Naive thymus-derived CD4-positive, alpha-beta T cell (primary cell): Measurements from ENCODE around the gene KIN. TPM values are rescaled to one million over a fixed set of nuclear protein-coding genes. Genes with fewer than 3 reads are reported as not detected.
"Not testable (repeated sequence)": the region's sequence is repeated elsewhere in the genome, so short reads cannot be mapped to it uniquely, and the experiment has no call there.

Source experiments
- ATAC-seq: fragments of 150-1000 bp; cut with Tn5 transposase; 2 replicates; pipeline ENCODE4 v1.10.0; 2021; ENCODE audit warnings: mild to moderate bottlenecking, moderate library complexity
- CTCF ChIA-PET: fragments of 350-600 bp; sonication (Branson Sonifier 250); formaldehyde crosslinking; loops from one replicate; lab custom pipeline; 2021; ENCODE audit warnings: antibody characterized with exemption; lab: Charles Lee
- POLR2A ChIA-PET: fragments of 350-600 bp; sonication (Branson Sonifier 250); formaldehyde crosslinking; loops from one replicate; lab custom pipeline; 2021; ENCODE audit warnings: antibody characterized with exemption, inconsistent platforms; lab: Charles Lee
- DNase-seq, 9 donors: peaks; one replicate each; pipeline versions ENCODE4 v3.0.0 to v3.0.0-alpha.2; 2020 to 2022; ENCODE audit warnings: mixed read lengths in 1 of 9
- H3K27ac ChIP-seq: one replicate; pipeline ENCODE4 v1.7.0; 2013; ENCODE audit warnings: mild to moderate bottlenecking, low read depth, low read length, moderate library complexity
- H3K27me3 ChIP-seq, 2 donors: one replicate each; pipeline ENCODE4 v1.7.0; 2013; ENCODE audit warnings: low read length in 2 of 2, mild to moderate bottlenecking in 2 of 2, moderate library complexity in 2 of 2; ENCODE audit not compliant: control insufficient read depth in 2 of 2, insufficient read depth in 2 of 2
- H3K36me3 ChIP-seq, 3 experiments: 1 replicate in 2 of 3; 2 replicates in 1 of 3; pipeline ENCODE4 v1.7.0; 2013; ENCODE audit warnings: low read length in 3 of 3, mild to moderate bottlenecking in 3 of 3, moderate library complexity in 1 of 3; ENCODE audit not compliant: insufficient read depth in 3 of 3, control insufficient read depth in 2 of 3
- H3K4me1 ChIP-seq, 2 donors: one replicate each; pipeline ENCODE4 v1.7.0; 2013; ENCODE audit warnings: low read length in 2 of 2, mild to moderate bottlenecking in 2 of 2, moderate library complexity in 1 of 2; ENCODE audit not compliant: control insufficient read depth in 2 of 2, insufficient read depth in 2 of 2
- H3K4me3 ChIP-seq: 2 replicates; pipeline ENCODE4 v1.7.0; 2013; ENCODE audit warnings: mild to moderate bottlenecking, low read length
- H3K9me3 ChIP-seq, 3 experiments: 1 replicate in 2 of 3; 2 replicates in 1 of 3; pipeline ENCODE4 v1.7.0; 2013; ENCODE audit warnings: low read length in 3 of 3; ENCODE audit not compliant: control insufficient read depth in 2 of 3
- H3K27ac Mint-ChIP-seq, 9 donors: one replicate each; pipeline ENCODE4 v1.8.0; 2020 to 2022; ENCODE audit warnings: mixed read lengths in 9 of 9, mild to moderate bottlenecking in 8 of 9, moderate library complexity in 5 of 9, inconsistent platforms in 2 of 9
- H3K27me3 Mint-ChIP-seq, 5 donors: one replicate each; pipeline ENCODE4 v1.8.0; 2021 to 2022; ENCODE audit warnings: mixed read lengths in 5 of 5, mild to moderate bottlenecking in 1 of 5
- H3K36me3 Mint-ChIP-seq, 5 donors: one replicate each; pipeline ENCODE4 v1.8.0; 2020 to 2022; ENCODE audit warnings: mixed read lengths in 5 of 5, mild to moderate bottlenecking in 3 of 5, inconsistent platforms in 1 of 5
- H3K4me1 Mint-ChIP-seq, 7 donors: one replicate each; pipeline ENCODE4 v1.8.0; 2020 to 2022; ENCODE audit warnings: mixed read lengths in 7 of 7, mild to moderate bottlenecking in 3 of 7, inconsistent platforms in 1 of 7
- H3K4me3 Mint-ChIP-seq, 10 donors: one replicate each; pipeline ENCODE4 v1.8.0; 2020 to 2022; ENCODE audit warnings: mild to moderate bottlenecking in 10 of 10, mixed read lengths in 10 of 10, moderate library complexity in 6 of 10, inconsistent platforms in 2 of 10
- H3K9me3 Mint-ChIP-seq, 11 donors: one replicate each; pipeline ENCODE4 v1.8.0; 2020 to 2022; ENCODE audit warnings: mixed read lengths in 11 of 11, mild to moderate bottlenecking in 4 of 11, inconsistent platforms in 1 of 11, moderate library complexity in 1 of 11
- intact Hi-C, 2 donors: fragments of 100-400 bp; cut with micrococcal nuclease; formaldehyde crosslinking; loops; one replicate each; pipeline ENCODE4 v1.15.1; 2023
- polyA plus RNA-seq, 2 donors: library from polyadenylated mRNA; unstranded; fragments of 300-500 nt; fragmentation: Illumina TruSeq; gene quantifications; one replicate each; pipeline ENCODE4 v1.2.3, GENCODE V29; 2021
- total RNA-seq, 6 experiments: library from RNA in 5 of 6; stranded (reverse) in 5 of 6; gene quantifications; 1 replicate in 5 of 6; 2 replicates in 1 of 6; pipeline ENCODE4 v1.2.3 and lab custom pipeline; 2021 to 2026

Gene KIN
- total and polyA plus RNA-seq, 7 experiments from 2014 or later, result 3.5 to 18.4 (median 8.7) TPM

DNA sequence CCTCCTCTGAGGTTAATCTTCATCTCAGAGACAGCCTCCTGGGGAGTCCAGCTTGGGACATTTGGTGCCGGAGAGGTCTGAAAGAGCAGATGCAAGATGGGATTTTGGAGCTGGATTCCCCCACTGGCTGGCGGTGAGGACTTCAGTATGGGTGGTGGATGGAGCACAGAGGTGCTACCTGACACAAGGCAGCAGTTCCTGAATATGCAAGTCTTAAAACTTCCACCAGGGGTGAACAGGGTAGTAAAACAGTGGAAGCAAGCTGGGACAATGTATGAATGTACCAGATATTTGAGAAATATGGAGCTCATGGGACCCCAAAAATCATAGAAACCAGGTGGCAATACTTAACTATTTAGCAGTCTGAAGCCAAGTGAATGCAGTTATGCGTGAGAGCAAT, 25.7 kb upstream of the KIN start:
- Histone ChIP-seq H3K4me1 (no peaks in the 10 kb centered on the region), H3K9me3 (no peaks in the 10 kb centered on the region), H3K27me3 (no peaks in the 10 kb centered on the region), H3K36me3 (peaks cover 0 to 2% (median 0%) of the 10 kb centered on the region in 3 experiments), H3K27ac (no peak overlapping the region), H3K4me3 (no peak overlapping the region)
- intact Hi-C loops, result loop anchor here (10.0 kb wide), 2 partner anchors 241 to 521 kb away; partner anchors contain the start of gene GATA3 (in 1 of the 2)
- DNase-seq (no peak), ATAC-seq (no peak)
- peaks cover 0 to 34% (median 0%) of the 10 kb centered on the region in 5 donors for H3K27me3 Mint-ChIP-seq
- peaks cover 5 to 22% (median 16%) of the 10 kb centered on the region in 7 donors for H3K4me1 Mint-ChIP-seq
- peak overlapping the region in 1 of 9 donors; percentile 38 for H3K27ac Mint-ChIP-seq
- no peak overlapping the region for H3K4me3 Mint-ChIP-seq
- ChIA-PET CTCF (no interaction called here), POLR2A (interaction anchor here (0.7 to 0.9 kb wide), 2 partner anchors 22 to 25 kb away, joined by 3 read pairs; partner anchors contain the start of genes ATP5F1C and KIN)
- no peaks in the 10 kb centered on the region for H3K9me3 Mint-ChIP-seq
- H3K36me3 Mint-ChIP-seq, result peaks cover 0 to 4% (median 0%) of the 10 kb centered on the region in 5 donors

DNA sequence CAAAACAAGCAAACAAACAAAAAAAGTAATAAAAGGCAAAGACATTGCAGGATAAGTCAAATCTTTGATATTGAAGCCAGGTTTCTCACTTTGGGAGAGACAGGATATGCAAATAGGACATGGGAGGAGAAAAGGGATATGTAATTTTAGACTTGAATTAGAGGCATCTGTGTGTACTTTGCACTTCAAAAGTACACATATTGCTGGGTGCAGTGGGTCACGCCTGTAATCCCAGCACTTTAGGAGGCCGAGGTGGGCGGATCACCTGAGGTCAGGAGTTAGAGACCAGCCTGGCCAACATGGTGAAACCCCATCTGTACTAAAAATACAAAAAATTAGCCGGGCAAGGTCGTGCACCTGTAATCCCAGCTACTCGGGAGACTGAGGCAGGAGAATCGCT, 23.9 kb upstream of the KIN start:
- H3K27me3 ChIP-seq, ATAC-seq, H3K27ac ChIP-seq, H3K4me3 Mint-ChIP-seq, H3K4me1 Mint-ChIP-seq, DNase-seq, H3K4me3 ChIP-seq, H3K9me3 ChIP-seq, H3K27ac Mint-ChIP-seq, POLR2A ChIA-PET, CTCF ChIA-PET, H3K36me3 Mint-ChIP-seq, H3K4me1 ChIP-seq, H3K9me3 Mint-ChIP-seq: not testable (repeated sequence)
- H3K27me3 Mint-ChIP-seq, result peaks cover 0 to 21% (median 0%) of the 10 kb centered on the region in 5 donors
- peaks cover 0 to 11% (median 1%) of the 10 kb centered on the region in 3 experiments for H3K36me3 ChIP-seq
- intact Hi-C loops, result loop anchor here (10.0 kb wide), 2 partner anchors 243 to 523 kb away; partner anchors contain the start of gene GATA3 (in 1 of the 2)

DNA sequence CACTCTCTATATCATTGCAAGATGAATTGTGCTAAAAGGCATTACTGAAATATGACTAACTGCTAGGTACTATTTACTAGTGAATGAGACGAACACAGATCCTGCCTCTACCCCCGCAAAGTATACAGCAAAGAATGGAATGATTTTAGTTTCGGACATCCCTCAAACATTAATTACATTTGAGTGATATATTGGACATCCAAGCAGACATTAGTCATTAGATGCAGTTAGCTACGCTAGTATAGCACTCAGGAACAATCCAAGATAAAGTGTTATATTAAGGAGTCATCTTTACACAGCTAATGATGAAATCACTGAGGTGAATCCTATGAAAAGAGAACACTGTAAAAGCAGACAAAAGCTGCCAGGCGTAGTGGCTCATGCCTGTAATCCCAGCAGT, 23.2 kb upstream of the KIN start:
- ChIA-PET CTCF (interaction anchor here (0.7 to 0.8 kb wide), 2 partner anchors 13 to 287 kb away, joined by 3 read pairs; no protein-coding TSS in a partner anchor), POLR2A (no interaction called here)
- Histone ChIP-seq H3K4me3 (no peak overlapping the region), H3K27ac (no peak overlapping the region), H3K9me3 (no peaks in the 10 kb centered on the region), H3K36me3 (peaks cover 0 to 13% (median 3%) of the 10 kb centered on the region in 3 experiments), H3K27me3 (no peaks in the 10 kb centered on the region), H3K4me1 (no peaks in the 10 kb centered on the region)
- ATAC-seq (no peak), DNase-seq (no peak)
- intact Hi-C loops, result loop anchor here (10.0 kb wide), 2 partner anchors 244 to 524 kb away; partner anchors contain the start of gene GATA3 (in 1 of the 2)
- H3K9me3 Mint-ChIP-seq, result no peaks in the 10 kb centered on the region
- H3K36me3 Mint-ChIP-seq, result peaks cover 0 to 9% (median 5%) of the 10 kb centered on the region in 5 donors
- H3K4me3 Mint-ChIP-seq, result no peak overlapping the region
- peak overlapping the region in 5 of 9 donors; percentile 4 to 55 (median 14) for H3K27ac Mint-ChIP-seq
- peaks cover 0 to 5% (median 0%) of the 10 kb centered on the region in 7 donors for H3K4me1 Mint-ChIP-seq
- peaks cover 0 to 13% (median 0%) of the 10 kb centered on the region in 5 donors for H3K27me3 Mint-ChIP-seq

DNA sequence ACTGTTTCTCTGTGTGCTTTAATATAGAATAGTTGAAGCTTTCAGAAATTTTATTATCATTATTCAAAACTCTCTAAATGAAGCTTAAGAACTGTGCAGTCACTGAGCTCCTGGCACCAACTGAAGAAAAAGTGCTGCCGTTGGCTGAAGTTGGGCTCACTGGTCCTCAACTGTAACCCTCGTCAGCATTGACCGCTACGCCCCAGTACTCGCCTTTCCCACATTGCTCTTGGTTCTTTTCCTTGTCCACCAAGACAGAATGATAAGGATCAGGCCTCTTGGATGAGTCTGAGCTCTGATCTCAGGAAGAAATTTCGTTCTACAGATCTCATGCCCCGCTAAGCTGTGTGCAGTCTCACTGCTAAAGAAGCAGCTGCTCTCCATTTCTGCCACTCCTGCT, 22.6 kb upstream of the KIN start:
- CTCF ChIA-PET, result interaction anchor here (0.8 kb wide), 1 partner anchor 13 kb away, joined by 3 read pairs; no protein-coding TSS in a partner anchor
- Mint-ChIP-seq H3K9me3 (no peaks in the 10 kb centered on the region), H3K27ac (peak overlapping the region in 4 of 9 donors; percentile 4 to 39 (median 12)), H3K4me1 (peaks cover 0 to 5% (median 0%) of the 10 kb centered on the region in 7 donors), H3K4me3 (no peak overlapping the region), H3K36me3 (peaks cover 0 to 9% (median 5%) of the 10 kb centered on the region in 5 donors), H3K27me3 (peaks cover 0 to 11% (median 0%) of the 10 kb centered on the region in 5 donors)
- H3K4me3 ChIP-seq, result no peak overlapping the region
- ATAC-seq (no peak), DNase-seq (no peak)
- no peaks in the 10 kb centered on the region for H3K4me1 ChIP-seq
- H3K27ac ChIP-seq, result no peak overlapping the region
- no peaks in the 10 kb centered on the region for H3K9me3 ChIP-seq
- intact Hi-C loops, result loop anchor here (10.0 kb wide), 2 partner anchors 244 to 524 kb away; partner anchors contain the start of gene GATA3 (in 1 of the 2)
- H3K27me3 ChIP-seq, result no peaks in the 10 kb centered on the region
- H3K36me3 ChIP-seq, result peaks cover 0 to 18% (median 3%) of the 10 kb centered on the region in 3 experiments
- POLR2A ChIA-PET, result no interaction called here

DNA sequence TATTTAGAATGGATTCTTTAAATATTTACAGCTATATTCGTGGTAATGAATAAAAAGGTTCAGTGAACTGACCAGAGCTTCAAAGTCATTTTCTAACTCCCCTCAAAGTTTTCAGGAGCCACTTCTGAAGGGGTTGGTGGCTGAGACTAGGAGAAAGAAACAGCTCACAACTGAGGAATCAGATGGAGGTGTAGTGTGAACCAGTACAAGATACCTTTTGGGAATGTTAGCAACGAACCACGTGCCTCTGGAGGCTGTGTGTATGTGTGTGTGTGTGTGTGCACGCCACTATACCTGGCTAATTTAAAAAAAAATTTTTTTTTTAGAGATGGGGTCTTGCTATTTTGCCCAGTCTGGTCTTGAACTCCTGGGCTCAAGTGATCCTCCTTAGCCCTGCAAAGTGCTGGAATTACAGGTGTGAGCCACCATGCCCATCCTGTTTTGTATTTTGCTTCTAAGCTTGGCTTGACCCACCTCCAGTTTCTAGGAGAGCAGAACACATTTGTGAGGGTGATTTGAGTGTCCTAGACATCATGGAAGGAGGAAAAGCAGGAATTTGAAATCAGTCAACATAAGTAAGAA, 21.0 kb upstream of the KIN start:
- intact Hi-C loops, result no loop called here
- H3K4me1 Mint-ChIP-seq, result peaks cover 0 to 5% (median 0%) of the 10 kb centered on the region in 7 donors
- H3K27ac Mint-ChIP-seq, result peak overlapping the region in 3 of 9 donors; percentile 3 to 76 (median 7)
- no peak overlapping the region for H3K4me3 Mint-ChIP-seq
- ChIA-PET POLR2A (interaction anchor here (0.6 to 2.5 kb wide), 3 partner anchors 9 to 21 kb away, joined by 3 to 8 read pairs (median 5); partner anchors contain the start of genes ATP5F1C and KIN), CTCF (no interaction called here)
- H3K36me3 Mint-ChIP-seq, result peaks cover 0 to 23% (median 17%) of the 10 kb centered on the region in 5 donors
- Histone ChIP-seq H3K27me3 (no peaks in the 10 kb centered on the region), H3K9me3 (no peaks in the 10 kb centered on the region), H3K4me3 (no peak overlapping the region), H3K4me1 (no peaks in the 10 kb centered on the region), H3K27ac (no peak overlapping the region), H3K36me3 (peaks cover 10 to 34% (median 16%) of the 10 kb centered on the region in 3 experiments)
- H3K9me3 Mint-ChIP-seq, result no peaks in the 10 kb centered on the region
- H3K27me3 Mint-ChIP-seq, result no peaks in the 10 kb centered on the region
- ATAC-seq (no peak), DNase-seq (no peak)

DNA sequence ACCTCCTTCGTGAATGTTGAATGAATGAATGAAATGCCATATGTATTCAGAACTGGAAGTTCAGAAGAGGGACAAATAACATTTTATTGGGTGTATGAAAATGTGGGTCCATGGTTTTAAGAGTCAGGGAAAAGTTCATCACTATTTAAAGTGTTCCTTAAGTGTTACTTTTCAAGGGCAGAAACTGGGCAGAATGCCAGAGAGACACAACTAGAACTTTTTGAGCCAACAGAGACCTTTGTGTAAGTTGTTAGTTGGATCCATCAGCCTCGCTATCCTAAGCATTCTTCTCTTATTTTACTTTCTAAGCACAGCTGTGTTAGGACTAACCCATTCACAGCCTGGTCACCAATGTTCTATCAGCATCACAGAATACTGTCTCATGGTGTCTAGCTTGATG, 16.9 kb upstream of the KIN start:
- no peak for ATAC-seq
- ChIA-PET POLR2A (interaction anchor here (1.2 to 1.6 kb wide), 2 partner anchors 13 to 17 kb away, joined by 3 to 4 read pairs; partner anchors contain the start of genes ATP5F1C and KIN), CTCF (no interaction called here)
- no peak overlapping the region for H3K4me3 ChIP-seq
- peaks cover 17 to 71% (median 48%) of the 10 kb centered on the region in 3 experiments for H3K36me3 ChIP-seq
- no peak overlapping the region for H3K4me3 Mint-ChIP-seq
- peak overlapping the region in 3 of 9 donors; percentile 1 to 60 (median 29) for H3K27ac Mint-ChIP-seq
- intact Hi-C loops, result no loop called here
- H3K4me1 Mint-ChIP-seq, result peaks cover 0 to 3% (median 0%) of the 10 kb centered on the region in 7 donors
- H3K9me3 Mint-ChIP-seq, result no peaks in the 10 kb centered on the region
- peaks cover 0 to 38% (median 29%) of the 10 kb centered on the region in 5 donors for H3K36me3 Mint-ChIP-seq
- no peaks in the 10 kb centered on the region for H3K9me3 ChIP-seq
- DNase-seq, result no peak
- no peaks in the 10 kb centered on the region for H3K27me3 Mint-ChIP-seq
- no peak overlapping the region for H3K27ac ChIP-seq
- no peaks in the 10 kb centered on the region for H3K27me3 ChIP-seq
- H3K4me1 ChIP-seq, result no peaks in the 10 kb centered on the region
